HG03060 (cell line): Measurements from ENCODE around the gene TMEM209.
A peak's percentile ranks its signal among the peaks of the same experiment; 100 is the strongest.
"Not testable (repeated sequence)": the region's sequence is repeated elsewhere in the genome, so short reads cannot be mapped to it uniquely, and the experiment has no call there.

Experiments used
- ATAC-seq: cut with Tn5 transposase; IDR thresholded peaks from one replicate; pipeline ENCODE4 v1.9.1; 2021; ENCODE audit warnings: low read depth, moderate number of reproducible peaks; ENCODE audit not compliant: unreplicated experiment

Gene TMEM209

GRCh38 chr7:130205084-130205947 is at the start of gene TMEM209:
Gene TMEM209 (minus strand): TSS chr7:130205406. CDS start chr7:130205375, 31 bp downstream.
- ATAC-seq, result peak; percentile 94

- no peak for ATAC-seq
Observed at GRCh38 chr7:130254555-130254954, 49.3 kb upstream of the TMEM209 start.

- not testable (repeated sequence) for ATAC-seq
Observed at GRCh38 chr7:130249626-130250025, 44.4 kb upstream of the TMEM209 start.

GRCh38 chr7:130248842-130249241 is 43.6 kb upstream of the TMEM209 start:
- not testable (repeated sequence) for ATAC-seq

- ATAC-seq, result not testable (repeated sequence)
Observed at GRCh38 chr7:130246491-130246890, 41.3 kb upstream of the TMEM209 start.

GRCh38 chr7:130243486-130243885 is 38.3 kb upstream of the TMEM209 start:
- not testable (repeated sequence) for ATAC-seq

- ATAC-seq, result peak; percentile 42
Observed at GRCh38 chr7:130242198-130243014, 37.2 kb upstream of the TMEM209 start.

GRCh38 chr7:130240240-130240639 is 35.0 kb upstream of the TMEM209 start:
- ATAC-seq, result no peak

- ATAC-seq, result not testable (repeated sequence)
Observed at GRCh38 chr7:130236361-130236760, 31.2 kb upstream of the TMEM209 start.

GRCh38 chr7:130234078-130234477 is 28.9 kb upstream of the TMEM209 start:
- ATAC-seq, result no peak

- no peak for ATAC-seq
Observed at GRCh38 chr7:130232209-130232608, 27.0 kb upstream of the TMEM209 start.

GRCh38 chr7:130231792-130232191 is 26.6 kb upstream of the TMEM209 start:
- no peak for ATAC-seq

GRCh38 chr7:130229981-130230380 is 24.8 kb upstream of the TMEM209 start:
- not testable (repeated sequence) for ATAC-seq

- no peak for ATAC-seq
Observed at GRCh38 chr7:130228840-130229502, 23.8 kb upstream of the TMEM209 start.

- no peak for ATAC-seq
Observed at GRCh38 chr7:130227883-130228575, 22.8 kb upstream of the TMEM209 start.

- no peak for ATAC-seq
Observed at GRCh38 chr7:130226333-130226732, 21.1 kb upstream of the TMEM209 start.

GRCh38 chr7:130224923-130225322 is 19.7 kb upstream of the TMEM209 start:
- ATAC-seq, result not testable (repeated sequence)

- ATAC-seq, result no peak
Observed at GRCh38 chr7:130224210-130224609, 19.0 kb upstream of the TMEM209 start.

GRCh38 chr7:130223646-130224045 is 18.4 kb upstream of the TMEM209 start:
- no peak for ATAC-seq

GRCh38 chr7:130221746-130222145 is 16.5 kb upstream of the TMEM209 start:
- no peak for ATAC-seq
